GM19397 (cell line): ENCODE results near the gene FERD3L.

ENCODE experiments used
- ATAC-seq: cut with Tn5 transposase; IDR thresholded peaks from one replicate; pipeline ENCODE4 v1.9.1; 2021; ENCODE audit warnings: mild to moderate bottlenecking, moderate library complexity; ENCODE audit not compliant: unreplicated experiment

FERD3L gene

DNA sequence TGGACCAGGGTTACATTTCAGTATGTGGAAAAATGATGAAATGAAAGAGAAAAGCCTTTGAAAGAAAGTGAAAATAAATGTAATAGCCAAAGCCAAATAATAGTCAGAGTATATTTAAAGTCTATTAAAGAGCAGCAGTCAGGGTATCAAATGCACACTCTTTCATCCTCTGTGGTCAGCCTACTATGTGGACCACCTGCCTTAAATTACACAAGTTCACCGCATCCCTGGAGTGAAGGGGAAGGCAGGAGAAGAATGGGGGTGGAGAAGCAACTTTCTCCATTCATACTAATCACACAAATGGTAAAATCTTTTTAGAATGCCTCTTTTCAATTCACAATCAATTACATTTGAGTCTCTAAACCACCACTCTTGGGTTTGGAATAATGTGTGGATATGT, 43.7 kb downstream of the FERD3L start:
- no peak for ATAC-seq

GRCh38 chr7:19099924-19100323, 45.3 kb downstream of the FERD3L start:
- ATAC-seq = no peak

DNA sequence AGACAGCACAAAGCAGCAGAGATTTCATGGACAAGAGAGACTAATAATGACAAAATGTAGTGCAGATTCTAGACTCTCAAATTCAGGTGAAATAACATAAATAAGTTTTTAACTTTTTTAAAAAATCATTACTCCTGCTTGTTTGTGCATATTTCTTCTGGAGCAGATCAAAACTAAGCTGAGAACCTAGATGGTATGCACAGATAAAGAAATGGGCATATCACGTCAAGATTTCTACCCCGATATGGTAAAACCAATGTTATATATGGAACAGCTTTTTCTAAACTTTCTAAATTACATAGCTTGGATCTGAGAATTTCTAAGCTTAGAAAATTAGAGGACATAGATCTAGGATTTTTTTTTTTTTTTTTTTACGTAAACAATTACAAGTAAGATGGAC, 46.0 kb downstream of the FERD3L start:
- ATAC-seq = no peak

- no peak for ATAC-seq
Observed at GRCh38 chr7:19098510-19098909, 46.7 kb downstream of the FERD3L start.

GRCh38 chr7:19097165-19098055, 47.8 kb downstream of the FERD3L start:
- no peak for ATAC-seq

DNA sequence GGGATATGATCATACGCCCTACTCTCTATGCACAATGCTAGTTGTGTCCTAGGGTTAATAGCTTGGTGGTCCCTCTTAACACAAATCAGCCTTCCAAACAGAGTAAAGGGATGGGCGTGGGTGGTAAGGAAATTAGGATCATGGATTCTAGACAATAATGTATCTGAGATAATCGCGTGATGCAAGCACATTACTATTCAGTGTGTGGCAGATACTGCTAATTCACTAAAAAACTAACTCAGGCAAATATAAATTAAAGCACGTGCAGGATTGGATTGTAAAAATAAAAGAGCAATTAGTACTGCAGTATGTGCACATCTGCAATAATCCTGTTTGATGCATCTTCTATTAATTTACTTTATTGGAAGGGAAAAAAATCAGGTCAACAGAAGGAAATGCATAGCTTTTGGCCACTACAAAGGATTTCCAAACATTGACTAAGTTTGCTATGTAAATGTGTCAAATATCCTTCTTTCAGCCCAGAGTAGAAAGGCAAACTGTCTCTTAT, 49.8 kb downstream of the FERD3L start:
- ATAC-seq = no peak
